ENCODE data around the gene COL18A1.

The COL18A1 gene

GRCh38 chr21:45378258-45378966 is 26.6 kb upstream of the COL18A1 start:
- Histone ChIP-seq H3K9me3 (ENCODE audit: control insufficient read depth in 2 of 2, low read length in 2 of 2) (no peaks in the 10 kb centered on the region), H3K36me3 (ENCODE audit: control insufficient read depth in 2 of 2, insufficient read depth in 2 of 2, low read length in 2 of 2) (no peaks in the 10 kb centered on the region), H3K27me3 (ENCODE audit: control insufficient read depth in 1 of 2, insufficient read depth in 2 of 2, low read length in 2 of 2) (no peaks in the 10 kb centered on the region), H3K27ac (ENCODE audit: low read length) (no peak overlapping the region), H3K4me1 (ENCODE audit: control insufficient read depth, insufficient read depth, low read length) (no peaks in the 10 kb centered on the region), H3K4me3 (ENCODE audit: low read length in 2 of 2) (no peak overlapping the region), H3K9ac (ENCODE audit: low read length in 2 of 2) (no peak overlapping the region)

- no peak overlapping the region for H3K9ac ChIP-seq (ENCODE audit: low read length in 2 of 2)
- H3K4me1 ChIP-seq (ENCODE audit: control insufficient read depth, insufficient read depth, low read length), result no peaks in the 10 kb centered on the region
- H3K4me3 ChIP-seq (ENCODE audit: low read length in 2 of 2), result no peak overlapping the region
- H3K36me3 ChIP-seq (ENCODE audit: control insufficient read depth in 2 of 2, insufficient read depth in 2 of 2, low read length in 2 of 2), result no peaks in the 10 kb centered on the region
- no peak overlapping the region for H3K27ac ChIP-seq (ENCODE audit: low read length)
- no peaks in the 10 kb centered on the region for H3K27me3 ChIP-seq (ENCODE audit: control insufficient read depth in 1 of 2, insufficient read depth in 2 of 2, low read length in 2 of 2)
- no peaks in the 10 kb centered on the region for H3K9me3 ChIP-seq (ENCODE audit: control insufficient read depth in 2 of 2, low read length in 2 of 2)
Observed at GRCh38 chr21:45379171-45379900, 25.6 kb upstream of the COL18A1 start.

- Histone ChIP-seq H3K4me1 (ENCODE audit: control insufficient read depth, insufficient read depth, low read length) (peaks cover under 1% of the 10 kb centered on the region), H3K36me3 (ENCODE audit: control insufficient read depth in 2 of 2, insufficient read depth in 2 of 2, low read length in 2 of 2) (no peaks in the 10 kb centered on the region), H3K9me3 (ENCODE audit: control insufficient read depth in 2 of 2, low read length in 2 of 2) (no peaks in the 10 kb centered on the region), H3K4me3 (ENCODE audit: low read length in 2 of 2) (no peak overlapping the region), H3K27me3 (ENCODE audit: control insufficient read depth in 1 of 2, insufficient read depth in 2 of 2, low read length in 2 of 2) (peaks cover 0 to 2% of the 10 kb centered on the region in 2 donors), H3K9ac (ENCODE audit: low read length in 2 of 2) (no peak overlapping the region), H3K27ac (ENCODE audit: low read length) (no peak overlapping the region)
Observed at GRCh38 chr21:45379901-45380330, 25.0 kb upstream of the COL18A1 start.

- Histone ChIP-seq H3K4me1 (ENCODE audit: control insufficient read depth, insufficient read depth, low read length) (peaks cover 2% of the 10 kb centered on the region), H3K36me3 (ENCODE audit: control insufficient read depth in 2 of 2, insufficient read depth in 2 of 2, low read length in 2 of 2) (no peaks in the 10 kb centered on the region), H3K9me3 (ENCODE audit: control insufficient read depth in 2 of 2, low read length in 2 of 2) (no peaks in the 10 kb centered on the region), H3K27me3 (ENCODE audit: control insufficient read depth in 1 of 2, insufficient read depth in 2 of 2, low read length in 2 of 2) (peaks cover 0 to 2% of the 10 kb centered on the region in 2 donors), H3K4me3 (ENCODE audit: low read length in 2 of 2) (no peak overlapping the region), H3K9ac (ENCODE audit: low read length in 2 of 2) (no peak overlapping the region), H3K27ac (ENCODE audit: low read length) (no peak overlapping the region)
Observed at GRCh38 chr21:45380566-45380965, 24.4 kb upstream of the COL18A1 start.

GRCh38 chr21:45381036-45381787 is 23.8 kb upstream of the COL18A1 start:
- Histone ChIP-seq H3K9ac (ENCODE audit: low read length in 2 of 2) (no peak overlapping the region), H3K4me1 (ENCODE audit: control insufficient read depth, insufficient read depth, low read length) (peaks cover 3% of the 10 kb centered on the region), H3K27ac (ENCODE audit: low read length) (no peak overlapping the region), H3K36me3 (ENCODE audit: control insufficient read depth in 2 of 2, insufficient read depth in 2 of 2, low read length in 2 of 2) (no peaks in the 10 kb centered on the region), H3K9me3 (ENCODE audit: control insufficient read depth in 2 of 2, low read length in 2 of 2) (no peaks in the 10 kb centered on the region), H3K4me3 (ENCODE audit: low read length in 2 of 2) (no peak overlapping the region), H3K27me3 (ENCODE audit: control insufficient read depth in 1 of 2, insufficient read depth in 2 of 2, low read length in 2 of 2) (peaks cover 0 to 2% of the 10 kb centered on the region in 2 donors)

- no peaks in the 10 kb centered on the region for H3K36me3 ChIP-seq (ENCODE audit: control insufficient read depth in 2 of 2, insufficient read depth in 2 of 2, low read length in 2 of 2)
- H3K4me1 ChIP-seq (ENCODE audit: control insufficient read depth, insufficient read depth, low read length), result peaks cover 11% of the 10 kb centered on the region
- H3K27ac ChIP-seq (ENCODE audit: low read length), result no peak overlapping the region
- H3K9me3 ChIP-seq (ENCODE audit: control insufficient read depth in 2 of 2, low read length in 2 of 2), result no peaks in the 10 kb centered on the region
- no peak overlapping the region for H3K4me3 ChIP-seq (ENCODE audit: low read length in 2 of 2)
- no peak overlapping the region for H3K9ac ChIP-seq (ENCODE audit: low read length in 2 of 2)
- H3K27me3 ChIP-seq (ENCODE audit: control insufficient read depth in 1 of 2, insufficient read depth in 2 of 2, low read length in 2 of 2), result peaks cover 0 to 2% of the 10 kb centered on the region in 2 donors
Observed at GRCh38 chr21:45381865-45382696, 22.9 kb upstream of the COL18A1 start.

- Histone ChIP-seq H3K27me3 (ENCODE audit: control insufficient read depth in 1 of 2, insufficient read depth in 2 of 2, low read length in 2 of 2) (peaks cover 0 to 2% of the 10 kb centered on the region in 2 donors), H3K9ac (ENCODE audit: low read length in 2 of 2) (no peak overlapping the region), H3K36me3 (ENCODE audit: control insufficient read depth in 2 of 2, insufficient read depth in 2 of 2, low read length in 2 of 2) (no peaks in the 10 kb centered on the region), H3K9me3 (ENCODE audit: control insufficient read depth in 2 of 2, low read length in 2 of 2) (no peaks in the 10 kb centered on the region), H3K27ac (ENCODE audit: low read length) (no peak overlapping the region), H3K4me1 (ENCODE audit: control insufficient read depth, insufficient read depth, low read length) (peaks cover 14% of the 10 kb centered on the region), H3K4me3 (ENCODE audit: low read length in 2 of 2) (no peak overlapping the region)
Observed at GRCh38 chr21:45382697-45382997, 22.3 kb upstream of the COL18A1 start.

GRCh38 chr21:45383111-45383614 is 21.8 kb upstream of the COL18A1 start:
- H3K27ac ChIP-seq (ENCODE audit: low read length), result no peak overlapping the region
- no peaks in the 10 kb centered on the region for H3K9me3 ChIP-seq (ENCODE audit: control insufficient read depth in 2 of 2, low read length in 2 of 2)
- H3K36me3 ChIP-seq (ENCODE audit: control insufficient read depth in 2 of 2, insufficient read depth in 2 of 2, low read length in 2 of 2), result no peaks in the 10 kb centered on the region
- H3K4me3 ChIP-seq (ENCODE audit: low read length in 2 of 2), result no peak overlapping the region
- peaks cover 14% of the 10 kb centered on the region for H3K4me1 ChIP-seq (ENCODE audit: control insufficient read depth, insufficient read depth, low read length)
- no peak overlapping the region for H3K9ac ChIP-seq (ENCODE audit: low read length in 2 of 2)
- peaks cover 0 to 2% of the 10 kb centered on the region in 2 donors for H3K27me3 ChIP-seq (ENCODE audit: control insufficient read depth in 1 of 2, insufficient read depth in 2 of 2, low read length in 2 of 2)

- H3K27me3 ChIP-seq (ENCODE audit: control insufficient read depth in 1 of 2, insufficient read depth in 2 of 2, low read length in 2 of 2), result peaks cover 0 to 2% of the 10 kb centered on the region in 2 donors
- no peak overlapping the region for H3K9ac ChIP-seq (ENCODE audit: low read length in 2 of 2)
- H3K4me1 ChIP-seq (ENCODE audit: control insufficient read depth, insufficient read depth, low read length), result peaks cover 14% of the 10 kb centered on the region
- H3K36me3 ChIP-seq (ENCODE audit: control insufficient read depth in 2 of 2, insufficient read depth in 2 of 2, low read length in 2 of 2), result no peaks in the 10 kb centered on the region
- no peak overlapping the region for H3K27ac ChIP-seq (ENCODE audit: low read length)
- H3K4me3 ChIP-seq (ENCODE audit: low read length in 2 of 2), result no peak overlapping the region
- no peaks in the 10 kb centered on the region for H3K9me3 ChIP-seq (ENCODE audit: control insufficient read depth in 2 of 2, low read length in 2 of 2)
Observed at GRCh38 chr21:45383615-45384201, 21.3 kb upstream of the COL18A1 start.

Data from stomach smooth muscle (tissue), 2 donors.